ENCODE results near the gene PKP4. TPM values are rescaled to one million over a fixed set of nuclear protein-coding genes. Genes with fewer than 3 reads are reported as not detected.
"Not testable (repeated sequence)": the region's sequence is repeated elsewhere in the genome, so short reads cannot be mapped to it uniquely, and the experiment has no call there.

Gene PKP4
- total RNA-seq, 2 donors from 2014 or later = 90.5 to 102 TPM

DNA sequence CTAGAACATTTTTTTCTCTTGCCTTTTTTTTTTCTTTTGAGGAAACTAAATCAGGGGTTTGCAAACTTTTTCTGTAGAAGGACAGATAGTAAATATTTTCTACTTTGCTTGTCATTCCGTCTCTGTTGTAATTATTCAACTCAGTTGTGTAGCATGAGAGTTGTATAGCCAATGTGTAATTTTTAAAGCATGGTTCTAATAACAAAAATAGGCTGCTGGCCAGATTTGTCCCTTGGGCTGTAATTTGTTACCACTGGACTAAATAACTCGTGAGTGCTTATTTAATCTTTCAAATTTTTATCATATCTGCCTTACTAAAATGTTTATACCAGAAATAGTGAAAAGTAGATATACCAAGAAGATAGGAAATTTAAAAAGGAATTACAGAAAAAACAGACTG is 43.2 kb upstream of the PKP4 start:
- no peak for DNase-seq
- no peaks in the 10 kb centered on the region for H3K27me3 ChIP-seq (ENCODE audit: control insufficient read depth, insufficient read depth, low read length, poor library complexity, severe bottlenecking)
- no peak overlapping the region for H3K27ac Mint-ChIP-seq
- H3K36me3 ChIP-seq (ENCODE audit: control insufficient read depth, insufficient read depth, low read length) = no peaks in the 10 kb centered on the region
- TF ChIP-seq, protein P1, sequence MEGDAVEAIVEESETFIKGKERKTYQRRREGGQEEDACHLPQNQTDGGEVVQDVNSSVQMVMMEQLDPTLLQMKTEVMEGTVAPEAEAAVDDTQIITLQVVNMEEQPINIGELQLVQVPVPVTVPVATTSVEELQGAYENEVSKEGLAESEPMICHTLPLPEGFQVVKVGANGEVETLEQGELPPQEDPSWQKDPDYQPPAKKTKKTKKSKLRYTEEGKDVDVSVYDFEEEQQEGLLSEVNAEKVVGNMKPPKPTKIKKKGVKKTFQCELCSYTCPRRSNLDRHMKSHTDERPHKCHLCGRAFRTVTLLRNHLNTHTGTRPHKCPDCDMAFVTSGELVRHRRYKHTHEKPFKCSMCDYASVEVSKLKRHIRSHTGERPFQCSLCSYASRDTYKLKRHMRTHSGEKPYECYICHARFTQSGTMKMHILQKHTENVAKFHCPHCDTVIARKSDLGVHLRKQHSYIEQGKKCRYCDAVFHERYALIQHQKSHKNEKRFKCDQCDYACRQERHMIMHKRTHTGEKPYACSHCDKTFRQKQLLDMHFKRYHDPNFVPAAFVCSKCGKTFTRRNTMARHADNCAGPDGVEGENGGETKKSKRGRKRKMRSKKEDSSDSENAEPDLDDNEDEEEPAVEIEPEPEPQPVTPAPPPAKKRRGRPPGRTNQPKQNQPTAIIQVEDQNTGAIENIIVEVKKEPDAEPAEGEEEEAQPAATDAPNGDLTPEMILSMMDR (conservative IDR thresholded peaks at IDR 0.05) = no peak
- H3K27me3 Mint-ChIP-seq (ENCODE audit: insufficient read depth) = peaks cover 11% of the 10 kb centered on the region
- no peaks in the 10 kb centered on the region for H3K4me1 Mint-ChIP-seq
- no peaks in the 10 kb centered on the region for H3K36me3 Mint-ChIP-seq (ENCODE audit: low read depth)
- H3K4me3 ChIP-seq (ENCODE audit: low read length) = no peak overlapping the region
- no peaks in the 10 kb centered on the region for H3K4me1 ChIP-seq (ENCODE audit: control insufficient read depth, insufficient read depth, low read length)
- peaks cover 18% of the 10 kb centered on the region for H3K9me3 ChIP-seq (ENCODE audit: control insufficient read depth, low read length)
- H3K9ac ChIP-seq (ENCODE audit: extremely low read depth, low read length, poor library complexity, severe bottlenecking) = no peak overlapping the region
- peaks cover 21% of the 10 kb centered on the region for H3K9me3 Mint-ChIP-seq
- H3K4me3 Mint-ChIP-seq = no peak overlapping the region
- no peak overlapping the region for H3K27ac ChIP-seq (ENCODE audit: low read depth, low read length)
- 85% methylated on average over 2 of the region's 2 CpGs; no CpG with 5 or more reads in 1 of the 2 experiments for WGBS, 2 experiments (ENCODE audit: insufficient coverage in 1 of 2, insufficient read length in 1 of 2)

DNA sequence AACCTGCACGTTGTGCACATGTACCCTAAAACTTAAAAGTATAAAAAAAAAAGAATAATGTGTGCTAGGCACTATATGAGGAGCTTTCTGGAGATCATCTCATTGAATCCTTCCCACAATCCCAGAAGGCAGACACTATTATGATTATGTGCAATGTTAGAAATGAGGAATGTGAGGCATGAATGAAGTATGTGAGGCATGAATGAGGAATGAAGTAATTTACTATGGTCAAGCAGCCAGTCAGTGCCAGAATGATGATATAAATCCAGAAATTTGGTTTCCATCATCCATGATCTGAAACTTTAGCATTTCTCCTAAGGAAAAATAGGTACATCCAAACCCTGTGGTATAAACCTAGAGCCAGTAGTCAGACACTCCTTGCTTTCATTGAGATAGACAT is 42.2 kb upstream of the PKP4 start:
- DNase-seq = no peak
- Histone ChIP-seq H3K27me3 (ENCODE audit: control insufficient read depth, insufficient read depth, low read length, poor library complexity, severe bottlenecking) (no peaks in the 10 kb centered on the region), H3K9ac (ENCODE audit: extremely low read depth, low read length, poor library complexity, severe bottlenecking) (no peak overlapping the region), H3K9me3 (ENCODE audit: control insufficient read depth, low read length) (peaks cover 18% of the 10 kb centered on the region), H3K36me3 (ENCODE audit: control insufficient read depth, insufficient read depth, low read length) (no peaks in the 10 kb centered on the region), H3K4me3 (ENCODE audit: low read length) (no peak overlapping the region), H3K27ac (ENCODE audit: low read depth, low read length) (no peak overlapping the region), H3K4me1 (ENCODE audit: control insufficient read depth, insufficient read depth, low read length) (no peaks in the 10 kb centered on the region)
- no peaks in the 10 kb centered on the region for H3K4me1 Mint-ChIP-seq
- peaks cover 18% of the 10 kb centered on the region for H3K9me3 Mint-ChIP-seq
- H3K27me3 Mint-ChIP-seq (ENCODE audit: insufficient read depth) = peaks cover 11% of the 10 kb centered on the region
- no peak overlapping the region for H3K27ac Mint-ChIP-seq
- WGBS, 2 experiments (ENCODE audit: insufficient coverage in 1 of 2, insufficient read length in 1 of 2) = no CpG with 5 or more reads among the region's 1 CpG
- no peaks in the 10 kb centered on the region for H3K36me3 Mint-ChIP-seq (ENCODE audit: low read depth)
- no peak overlapping the region for H3K4me3 Mint-ChIP-seq
- TF ChIP-seq, protein P1 (conservative IDR thresholded peaks at IDR 0.05) = no peak

- H3K4me3 ChIP-seq (ENCODE audit: low read length) = no peak overlapping the region
- no peaks in the 10 kb centered on the region for H3K36me3 ChIP-seq (ENCODE audit: control insufficient read depth, insufficient read depth, low read length)
- H3K27me3 Mint-ChIP-seq (ENCODE audit: insufficient read depth) = no peaks in the 10 kb centered on the region
- no peaks in the 10 kb centered on the region for H3K4me1 ChIP-seq (ENCODE audit: control insufficient read depth, insufficient read depth, low read length)
- H3K9me3 Mint-ChIP-seq = peaks cover 27% of the 10 kb centered on the region
- no peak overlapping the region for H3K4me3 Mint-ChIP-seq
- no peaks in the 10 kb centered on the region for H3K4me1 Mint-ChIP-seq
- no peaks in the 10 kb centered on the region for H3K36me3 Mint-ChIP-seq (ENCODE audit: low read depth)
- H3K27me3 ChIP-seq (ENCODE audit: control insufficient read depth, insufficient read depth, low read length, poor library complexity, severe bottlenecking) = no peaks in the 10 kb centered on the region
- TF ChIP-seq, protein P1 (conservative IDR thresholded peaks at IDR 0.05) = no peak
- no peak for DNase-seq
- no peak overlapping the region for H3K27ac ChIP-seq (ENCODE audit: low read depth, low read length)
- H3K9me3 ChIP-seq (ENCODE audit: control insufficient read depth, low read length) = peaks cover 20% of the 10 kb centered on the region
- no peak overlapping the region for H3K9ac ChIP-seq (ENCODE audit: extremely low read depth, low read length, poor library complexity, severe bottlenecking)
- no peak overlapping the region for H3K27ac Mint-ChIP-seq
Measured at GRCh38 chr2:158432117-158432516, 24.6 kb upstream of the PKP4 start.

DNA sequence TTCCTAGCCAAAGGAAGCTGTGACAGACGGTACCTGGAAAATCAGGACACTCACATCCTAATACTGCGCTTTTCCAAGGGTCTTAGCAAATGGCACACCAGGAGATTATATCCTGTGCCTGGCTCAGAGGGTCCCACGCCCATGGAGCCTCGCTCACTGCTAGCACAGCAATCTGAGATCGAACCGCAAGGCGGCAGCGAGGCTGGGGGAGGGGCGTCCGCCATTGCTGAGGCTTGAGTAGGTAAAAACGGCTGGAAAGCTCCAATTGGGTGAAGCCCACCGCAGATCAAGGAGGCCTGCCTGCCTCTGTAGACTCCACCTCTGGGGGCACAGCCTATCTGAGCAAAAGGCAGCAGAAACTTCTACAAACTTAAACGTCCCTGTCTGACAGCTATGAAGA is 23.0 kb upstream of the PKP4 start:
- H3K36me3 Mint-ChIP-seq (ENCODE audit: low read depth); H3K4me1 ChIP-seq (ENCODE audit: control insufficient read depth, insufficient read depth, low read length); H3K4me1 Mint-ChIP-seq; H3K4me3 ChIP-seq (ENCODE audit: low read length); H3K36me3 ChIP-seq (ENCODE audit: control insufficient read depth, insufficient read depth, low read length); H3K27me3 ChIP-seq (ENCODE audit: control insufficient read depth, insufficient read depth, low read length, poor library complexity, severe bottlenecking); H3K4me3 Mint-ChIP-seq; H3K27ac ChIP-seq (ENCODE audit: low read depth, low read length); DNase-seq; H3K27ac Mint-ChIP-seq; H3K9ac ChIP-seq (ENCODE audit: extremely low read depth, low read length, poor library complexity, severe bottlenecking); H3K27me3 Mint-ChIP-seq (ENCODE audit: insufficient read depth): not testable (repeated sequence)
- H3K9me3 ChIP-seq (ENCODE audit: control insufficient read depth, low read length) = peaks cover 20% of the 10 kb centered on the region
- peaks cover 27% of the 10 kb centered on the region for H3K9me3 Mint-ChIP-seq
- whole genome bisulfite sequencing, 2 experiments (ENCODE audit: insufficient coverage in 1 of 2, insufficient read length in 1 of 2) = 92 to 96% methylated on average over 9 to 13 of the region's 13 CpGs

- not testable (repeated sequence) for H3K4me1 Mint-ChIP-seq; H3K4me1 ChIP-seq (ENCODE audit: control insufficient read depth, insufficient read depth, low read length); H3K36me3 Mint-ChIP-seq (ENCODE audit: low read depth); H3K4me3 ChIP-seq (ENCODE audit: low read length); H3K27me3 ChIP-seq (ENCODE audit: control insufficient read depth, insufficient read depth, low read length, poor library complexity, severe bottlenecking); H3K27ac Mint-ChIP-seq; H3K4me3 Mint-ChIP-seq; H3K9ac ChIP-seq (ENCODE audit: extremely low read depth, low read length, poor library complexity, severe bottlenecking); H3K36me3 ChIP-seq (ENCODE audit: control insufficient read depth, insufficient read depth, low read length); H3K27me3 Mint-ChIP-seq (ENCODE audit: insufficient read depth); DNase-seq; H3K27ac ChIP-seq (ENCODE audit: low read depth, low read length)
- H3K9me3 ChIP-seq (ENCODE audit: control insufficient read depth, low read length) = peaks cover 11% of the 10 kb centered on the region
- WGBS, 2 experiments (ENCODE audit: insufficient coverage in 1 of 2, insufficient read length in 1 of 2) = 86 to 99% methylated on average over 2 to 3 of the region's 4 CpGs
- peaks cover 16% of the 10 kb centered on the region for H3K9me3 Mint-ChIP-seq
Measured at GRCh38 chr2:158439062-158439461, 17.7 kb upstream of the PKP4 start.

Measured in endodermal cell (in vitro differentiated cells).